Activated CD4-positive, alpha-beta T cell treated with anti-CD3 and anti-CD28 coated beads for 36 hours (primary cell): ENCODE results near the gene TPCN1. TPM values are rescaled to one million over a fixed set of nuclear protein-coding genes. Genes with fewer than 3 reads are reported as not detected.

ENCODE experiments used
- ATAC-seq: fragments of 200-7000 bp; cut with Tn5 transposase; one replicate; pipeline ENCODE4 v1.10.0; 2021; ENCODE audit warnings: mild to moderate bottlenecking, moderate library complexity
- CTCF ChIA-PET: fragments of 350-600 bp; sonication (Branson Sonifier 250); formaldehyde crosslinking; loops from one replicate; lab custom pipeline; 2021; ENCODE audit warnings: antibody characterized with exemption; lab: Charles Lee
- POLR2A ChIA-PET: fragments of 350-600 bp; sonication (Branson Sonifier 250); formaldehyde crosslinking; loops from one replicate; lab custom pipeline; 2021; ENCODE audit warnings: antibody characterized with exemption, inconsistent platforms; lab: Charles Lee
- DNase-seq: peaks from one replicate; pipeline ENCODE4 v3.0.0-alpha.2; 2020
- H3K27ac Mint-ChIP-seq: one replicate; pipeline ENCODE4 v1.8.0; 2021; ENCODE audit warnings: mixed read lengths
- H3K27me3 Mint-ChIP-seq: one replicate; pipeline ENCODE4 v1.8.0; 2021; ENCODE audit warnings: mixed read lengths
- H3K36me3 Mint-ChIP-seq: one replicate; pipeline ENCODE4 v1.8.0; 2021; ENCODE audit warnings: low read depth, mixed read lengths
- H3K4me1 Mint-ChIP-seq: one replicate; pipeline ENCODE4 v1.8.0; 2021; ENCODE audit warnings: mixed read lengths
- H3K4me3 Mint-ChIP-seq: one replicate; pipeline ENCODE4 v1.8.0; 2021; ENCODE audit warnings: mild to moderate bottlenecking, moderate library complexity, mixed read lengths
- H3K9me3 Mint-ChIP-seq: one replicate; pipeline ENCODE4 v1.8.0; 2021; ENCODE audit warnings: low read depth, mixed read lengths
- intact Hi-C, 2 experiments: fragments of 100-400 bp; cut with DNase I in 1 of 2; cut with micrococcal nuclease in 1 of 2; formaldehyde crosslinking; loops; one replicate each; pipeline versions ENCODE4 v1.14.2 to v1.15.1; 2022 to 2024; cut with DNase I, micrococcal nuclease
- total RNA-seq, 2 experiments: library from RNA; stranded (reverse); gene quantifications; one replicate each; pipeline ENCODE4 v1.2.3, GENCODE V29; 2021

Gene TPCN1
- total RNA-seq, 2 experiments from 2014 or later, result 35.5 to 37.0 TPM

DNA sequence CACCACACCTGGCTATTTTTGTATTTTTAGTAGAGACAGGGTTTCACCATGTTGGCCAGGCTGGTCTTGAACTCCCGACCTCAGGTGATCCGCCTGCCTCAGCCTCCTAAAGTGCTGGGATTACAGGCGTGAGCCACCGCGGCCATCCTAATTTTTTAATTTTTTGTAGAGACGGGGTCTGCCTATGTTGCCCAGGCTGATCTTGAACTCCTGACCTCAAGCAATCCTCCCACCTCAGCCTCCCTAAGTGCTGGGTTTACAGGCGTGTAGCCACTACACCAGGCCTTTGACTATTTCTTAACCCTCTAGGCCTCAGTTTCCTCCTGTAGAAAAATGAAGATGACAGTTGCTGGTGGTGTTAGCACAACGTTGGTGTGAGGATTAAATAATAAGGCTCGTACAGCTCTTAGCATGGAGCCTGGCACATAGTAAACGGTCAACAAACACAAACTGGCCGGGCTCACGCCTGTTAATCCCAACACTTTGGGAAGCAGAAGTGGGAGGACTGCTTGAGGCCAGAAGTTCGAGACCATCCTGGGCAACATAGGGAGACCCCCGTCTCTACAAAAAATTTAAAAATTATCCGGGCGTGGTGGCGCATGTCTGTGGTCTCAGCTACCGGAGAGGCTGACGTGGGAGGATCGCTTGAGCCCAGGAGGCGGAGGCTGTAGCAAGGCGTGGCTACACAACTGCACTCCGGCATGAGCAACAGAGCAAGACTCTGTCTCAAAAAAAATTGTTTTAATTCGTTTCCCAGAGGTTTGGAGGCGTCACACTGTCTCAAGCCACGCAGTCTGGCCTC lies 37.0 kb upstream of the TPCN1 start:
- Mint-ChIP-seq H3K36me3 (peaks cover 51% of the 10 kb centered on the region), H3K27me3 (no peaks in the 10 kb centered on the region), H3K4me1 (peaks cover 35% of the 10 kb centered on the region)

GRCh38 chr12:113184900-113185179 lies 36.4 kb upstream of the TPCN1 start:
- Mint-ChIP-seq H3K9me3 (no peaks in the 10 kb centered on the region), H3K36me3 (peaks cover 47% of the 10 kb centered on the region), H3K27me3 (no peaks in the 10 kb centered on the region), H3K27ac (peak overlapping the region; percentile 96), H3K4me1 (peaks cover 36% of the 10 kb centered on the region), H3K4me3 (peak overlapping the region; percentile 97)
- POLR2A ChIA-PET, result interaction anchor here (0.6 to 1.7 kb wide), 3 partner anchors 8 to 48 kb away, joined by 3 to 5 read pairs (median 4); no protein-coding TSS in a partner anchor
- DNase-seq (peak; percentile 94), ATAC-seq (peak; percentile 89)
- intact Hi-C loops, result loop anchor here (1.0 to 10.0 kb wide), 11 partner anchors 23 to 780 kb away; partner anchors contain the start of genes SLC8B1 (in 2 of the 2), TPCN1 (in 2 of the 2), OAS2 (in 1 of the 2) and PLBD2 (in 1 of the 2)
- CTCF ChIA-PET, result interaction anchor here (0.7 to 4.6 kb wide), 5 partner anchors 10 to 192 kb away, joined by 3 to 29 read pairs (median 4); no protein-coding TSS in a partner anchor

More for the DNA sequence above, 37.0 kb upstream of the TPCN1 start:
- Mint-ChIP-seq H3K4me3 (peak overlapping the region; percentile 97), H3K9me3 (no peaks in the 10 kb centered on the region), H3K27ac (peak overlapping the region; percentile 96)
- intact Hi-C loops, result loop anchor here (1.0 to 10.0 kb wide), 4 partner anchors 37 to 781 kb away; partner anchors contain the start of genes RBM19 (in 1 of the 2), SLC8B1 (in 1 of the 2) and TPCN1 (in 1 of the 2)
- ATAC-seq (peak; percentile 74), DNase-seq (peak; percentile 85)
- POLR2A ChIA-PET, result interaction anchor here (0.6 to 1.2 kb wide), 5 partner anchors 19 to 129 kb away, joined by 3 to 4 read pairs (median 3); partner anchors contain the start of gene TPCN1
- CTCF ChIA-PET, result interaction anchor here (0.5 to 4.6 kb wide), 7 partner anchors 10 to 196 kb away, joined by 3 to 29 read pairs (median 3); no protein-coding TSS in a partner anchor

DNA sequence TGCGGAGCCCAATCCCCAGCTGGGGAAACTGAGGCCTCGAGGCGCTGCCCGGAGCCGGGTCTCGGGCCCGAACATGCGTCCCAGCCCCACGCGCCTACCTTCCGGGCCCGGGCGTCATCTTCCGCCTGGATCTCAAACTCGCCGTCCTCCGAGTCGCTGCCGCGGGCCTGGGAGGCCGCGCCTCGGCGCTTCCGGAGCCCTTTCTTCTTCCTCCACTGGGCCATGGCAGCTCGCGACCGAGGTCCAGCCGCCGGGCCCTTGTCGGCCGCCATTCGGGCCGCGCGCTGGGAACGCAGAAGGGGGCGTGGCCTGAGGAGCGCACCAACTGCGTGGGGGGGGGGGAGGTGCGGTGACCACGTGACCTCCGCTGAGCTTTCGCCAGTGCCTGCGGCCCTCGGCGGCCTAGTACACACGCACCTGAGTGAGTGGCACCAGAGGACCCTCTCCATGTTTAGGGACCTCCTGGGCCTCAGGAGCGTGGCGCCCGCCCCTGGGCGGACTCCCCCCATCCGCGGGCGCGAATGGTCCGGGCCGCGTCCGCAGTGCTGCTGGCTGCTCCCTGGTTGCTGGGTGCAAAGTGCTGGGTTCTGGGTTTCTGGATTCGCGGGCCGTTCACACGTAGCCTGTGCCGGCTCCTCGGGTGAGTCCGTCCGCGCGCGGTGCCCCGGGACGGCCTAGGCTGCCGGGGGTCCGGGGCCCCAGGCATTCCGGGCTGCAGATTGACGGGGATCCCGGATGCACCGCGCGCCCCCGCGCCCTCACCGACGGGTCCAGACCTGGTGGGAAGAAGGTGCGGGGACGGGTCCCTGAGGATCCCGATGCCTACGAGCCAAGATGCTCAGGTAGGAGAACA lies 35.9 kb upstream of the TPCN1 start, which contains the start of the genes DDX54 and RITA1:
Gene DDX54 (minus strand): TSS at position 299 of the 853 bp plus-strand sequence. CDS start 27 bp downstream, at position 272.
Gene RITA1 (plus strand): TSS at position 542 of the 853 bp plus-strand sequence. CDS start 1,026 bp downstream, outside the sequence.
- intact Hi-C loops, result loop anchor here (1.0 to 10.0 kb wide), 11 partner anchors 23 to 779 kb away; partner anchors contain the start of genes SLC8B1 (in 2 of the 2), OAS2 (in 1 of the 2), PLBD2 (in 1 of the 2) and RASAL1 (in 1 of the 2)
- DNase-seq (peak; percentile 82), ATAC-seq (peak; percentile 49)
- CTCF ChIA-PET, result interaction anchor here (0.5 to 4.6 kb wide), 8 partner anchors 9 to 1272 kb away, joined by 3 to 29 read pairs (median 4); no protein-coding TSS in a partner anchor
- H3K27me3 Mint-ChIP-seq, result no peaks in the 10 kb centered on the region
- H3K9me3 Mint-ChIP-seq, result no peaks in the 10 kb centered on the region
- peaks cover 43% of the 10 kb centered on the region for H3K36me3 Mint-ChIP-seq
- H3K27ac Mint-ChIP-seq, result peak within 1 kb of the TSS; percentile 96
- POLR2A ChIA-PET, result interaction anchor here (0.6 to 1.9 kb wide), 6 partner anchors 8 to 49 kb away, joined by 3 to 7 read pairs (median 4); partner anchors contain the start of gene TPCN1
- peaks cover 36% of the 10 kb centered on the region for H3K4me1 Mint-ChIP-seq
- H3K4me3 Mint-ChIP-seq, result peak within 1 kb of the TSS; percentile 97

- peaks cover 42% of the 10 kb centered on the region for H3K36me3 Mint-ChIP-seq
- CTCF ChIA-PET, result interaction anchor here (0.5 to 4.6 kb wide), 5 partner anchors 8 to 1272 kb away, joined by 3 to 29 read pairs (median 3); no protein-coding TSS in a partner anchor
- DNase-seq, result no peak
- no peaks in the 10 kb centered on the region for H3K27me3 Mint-ChIP-seq
- intact Hi-C loops, result loop anchor here (10.0 kb wide), 2 partner anchors 149 to 779 kb away; partner anchors contain the start of genes RBM19 (in 1 of the 2) and SLC8B1 (in 1 of the 2)
- POLR2A ChIA-PET, result interaction anchor here (0.6 to 1.9 kb wide), 5 partner anchors 9 to 44 kb away, joined by 3 to 7 read pairs (median 5); partner anchors contain the start of gene TPCN1
- H3K9me3 Mint-ChIP-seq, result no peaks in the 10 kb centered on the region
- H3K4me3 Mint-ChIP-seq, result peak overlapping the region; percentile 97
- H3K4me1 Mint-ChIP-seq, result peaks cover 36% of the 10 kb centered on the region
- ATAC-seq, result peak; percentile 1
- H3K27ac Mint-ChIP-seq, result peak overlapping the region; percentile 79
Measured at GRCh38 chr12:113186033-113186365, 35.3 kb upstream of the TPCN1 start.

- H3K27me3 Mint-ChIP-seq, result no peaks in the 10 kb centered on the region
- ChIA-PET CTCF (interaction anchor here (0.5 to 2.0 kb wide), 8 partner anchors 13 to 1273 kb away, joined by 3 to 6 read pairs (median 4); partner anchors contain the start of gene OAS2), POLR2A (interaction anchor here (1.2 to 1.9 kb wide), 2 partner anchors 21 to 98 kb away, joined by 3 to 7 read pairs; no protein-coding TSS in a partner anchor)
- no peaks in the 10 kb centered on the region for H3K9me3 Mint-ChIP-seq
- peak overlapping the region; percentile 79 for H3K27ac Mint-ChIP-seq
- peak overlapping the region; percentile 97 for H3K4me3 Mint-ChIP-seq
- DNase-seq, result no peak
- no peak for ATAC-seq
- peaks cover 40% of the 10 kb centered on the region for H3K36me3 Mint-ChIP-seq
- intact Hi-C loops, result loop anchor here (10.0 kb wide), 2 partner anchors 148 to 778 kb away; partner anchors contain the start of genes RBM19 (in 1 of the 2) and SLC8B1 (in 1 of the 2)
- peaks cover 34% of the 10 kb centered on the region for H3K4me1 Mint-ChIP-seq
Measured at GRCh38 chr12:113186666-113187325, 34.5 kb upstream of the TPCN1 start.

DNA sequence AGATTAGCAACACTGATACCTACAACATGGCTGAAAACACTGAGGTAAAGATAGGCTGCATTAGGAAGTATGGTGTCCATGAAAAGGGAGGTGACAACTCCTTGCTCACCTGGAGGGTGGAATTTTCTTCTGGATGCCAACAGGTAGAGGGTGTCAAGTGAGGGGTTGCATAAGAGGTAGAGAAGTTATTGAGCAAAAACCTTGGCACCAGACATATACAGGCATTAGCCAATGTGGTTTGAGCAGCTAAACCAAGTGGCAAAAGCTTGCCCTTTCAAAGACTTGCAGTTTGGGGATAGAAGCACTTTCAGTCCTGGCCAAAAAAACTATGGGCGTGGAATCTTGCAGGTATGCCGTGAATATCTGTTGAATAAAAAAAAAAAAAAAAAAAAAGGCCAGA lies 31.9 kb upstream of the TPCN1 start:
- peaks cover 24% of the 10 kb centered on the region for H3K4me1 Mint-ChIP-seq
- intact Hi-C loops, result loop anchor here (10.0 kb wide), 2 partner anchors 145 to 775 kb away; partner anchors contain the start of genes RBM19 (in 1 of the 2) and SLC8B1 (in 1 of the 2)
- H3K9me3 Mint-ChIP-seq, result no peaks in the 10 kb centered on the region
- CTCF ChIA-PET, result interaction anchor here (1.9 kb wide), 1 partner anchor 15 kb away, joined by 8 read pairs; no protein-coding TSS in a partner anchor
- no peak for ATAC-seq
- no peaks in the 10 kb centered on the region for H3K27me3 Mint-ChIP-seq
- POLR2A ChIA-PET, result no interaction called here
- no peak for DNase-seq
- no peak overlapping the region for H3K27ac Mint-ChIP-seq
- H3K4me3 Mint-ChIP-seq, result no peak overlapping the region
- peaks cover 38% of the 10 kb centered on the region for H3K36me3 Mint-ChIP-seq

DNA sequence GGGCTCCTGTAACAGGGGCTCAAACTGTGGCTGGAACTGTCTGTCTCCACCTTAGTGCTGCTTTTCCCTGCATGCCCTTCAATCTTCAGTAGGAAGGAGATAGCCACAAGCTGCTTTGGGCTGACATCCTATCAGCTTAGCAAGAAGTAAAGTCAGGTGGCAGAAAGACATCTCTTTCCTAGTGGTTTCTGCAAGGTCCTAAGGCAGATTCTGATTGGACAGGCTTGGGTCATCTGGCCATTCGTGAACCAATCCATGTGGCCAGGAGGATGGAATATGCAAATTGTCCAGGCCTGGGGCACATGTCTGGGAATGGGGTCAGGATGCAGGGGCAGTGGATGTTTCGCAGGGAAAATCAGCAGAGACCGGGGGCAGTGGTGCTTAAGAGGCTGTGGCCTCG lies 30.5 kb upstream of the TPCN1 start:
- ATAC-seq (no peak), DNase-seq (no peak)
- intact Hi-C loops, result no loop called here
- POLR2A ChIA-PET, result interaction anchor here (0.5 to 0.6 kb wide), 2 partner anchors 15 to 42 kb away, joined by 3 read pairs; no protein-coding TSS in a partner anchor
- Mint-ChIP-seq H3K4me3 (no peak overlapping the region), H3K9me3 (no peaks in the 10 kb centered on the region), H3K27me3 (no peaks in the 10 kb centered on the region), H3K4me1 (peaks cover 24% of the 10 kb centered on the region), H3K27ac (no peak overlapping the region), H3K36me3 (peaks cover 38% of the 10 kb centered on the region)
- CTCF ChIA-PET, result interaction anchor here (1.9 kb wide), 1 partner anchor 17 kb away, joined by 8 read pairs; no protein-coding TSS in a partner anchor

DNA sequence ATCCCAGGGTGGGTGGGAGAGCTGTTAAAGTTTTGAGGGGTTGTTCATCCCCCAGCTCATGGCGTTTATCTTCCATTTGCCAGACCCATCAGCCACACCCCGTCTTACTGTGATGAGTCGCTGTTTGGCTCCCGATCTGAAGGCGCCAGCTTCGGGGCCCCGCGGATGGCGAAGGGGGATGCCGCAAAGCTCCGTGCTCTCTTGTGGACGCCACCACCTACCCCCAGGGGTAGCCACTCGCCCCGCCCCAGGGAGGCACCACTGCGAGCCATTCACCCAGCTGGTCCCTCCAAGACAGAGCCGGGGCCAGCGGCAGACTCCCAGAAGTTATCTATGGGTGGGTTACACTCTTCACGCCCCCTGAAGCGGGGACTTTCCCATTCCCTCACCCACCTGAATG lies 30.0 kb upstream of the TPCN1 start:
- Mint-ChIP-seq H3K36me3 (peaks cover 36% of the 10 kb centered on the region), H3K4me3 (no peak overlapping the region), H3K27me3 (no peaks in the 10 kb centered on the region), H3K27ac (no peak overlapping the region), H3K4me1 (peaks cover 21% of the 10 kb centered on the region), H3K9me3 (no peaks in the 10 kb centered on the region)
- DNase-seq (no peak), ATAC-seq (no peak)
- intact Hi-C loops, result no loop called here
- CTCF ChIA-PET, result interaction anchor here (1.9 kb wide), 1 partner anchor 17 kb away, joined by 8 read pairs; no protein-coding TSS in a partner anchor
- POLR2A ChIA-PET, result interaction anchor here (0.5 to 0.6 kb wide), 2 partner anchors 14 to 42 kb away, joined by 3 read pairs; no protein-coding TSS in a partner anchor

GRCh38 chr12:113194971-113195391 lies 26.3 kb upstream of the TPCN1 start:
- CTCF ChIA-PET, result interaction anchor here (0.5 to 1.3 kb wide), 5 partner anchors 9 to 721 kb away, joined by 3 read pairs; partner anchors contain the start of gene RITA1
- POLR2A ChIA-PET, result no interaction called here
- no peak overlapping the region for H3K27ac Mint-ChIP-seq
- ATAC-seq (no peak), DNase-seq (no peak)
- no peaks in the 10 kb centered on the region for H3K27me3 Mint-ChIP-seq
- no peak overlapping the region for H3K4me3 Mint-ChIP-seq
- intact Hi-C loops, result loop anchor here (5.0 kb wide), 3 partner anchors 67 to 232 kb away; no protein-coding TSS in a partner anchor
- H3K36me3 Mint-ChIP-seq, result peaks cover 13% of the 10 kb centered on the region
- H3K9me3 Mint-ChIP-seq, result no peaks in the 10 kb centered on the region
- peaks cover 2% of the 10 kb centered on the region for H3K4me1 Mint-ChIP-seq
